SU-DHL-6 (cell line): Measurements from ENCODE around the gene CDK5R1.

ENCODE experiments used
- H2AFZ ChIP-seq: fragments of 200-600 bp; sonication (generic); 2 replicates; pipeline ENCODE4 v1.6.1; 2014; ENCODE audit warnings: low read depth, mild to moderate bottlenecking, moderate library complexity, mixed read lengths, antibody characterized with exemption, low read length; ENCODE audit not compliant: severe bottlenecking
- H3F3A ChIP-seq: fragments of 200-600 bp; shearing (Covaris generic); 2 replicates; pipeline ENCODE4 v1.6.0; 2016; ENCODE audit warnings: antibody characterized with exemption, mild to moderate bottlenecking; ENCODE audit not compliant: insufficient read depth
- H3K27ac ChIP-seq: fragments of 200-600 bp; sonication (generic); 2 replicates; pipeline ENCODE4 v1.5.1; 2016; ENCODE audit warnings: low read depth, mild to moderate bottlenecking, low read length, moderate library complexity, mixed read lengths
- H3K27me3 ChIP-seq: fragments of 200-600 bp; sonication (generic), shearing (Covaris generic); 2 replicates; pipeline ENCODE4 v1.6.0; 2014; ENCODE audit warnings: mild to moderate bottlenecking, low read length
- H3K36me3 ChIP-seq: fragments of 200-600 bp; sonication (generic); 2 replicates; pipeline ENCODE4 v1.6.1; 2014; ENCODE audit warnings: mild to moderate bottlenecking, low read length, mixed read lengths
- H3K4me2 ChIP-seq: fragments of 300-600, 200-600 bp; shearing (Covaris generic), sonication (generic); 2 replicates; pipeline ENCODE4 v1.6.0; 2014; ENCODE audit warnings: low read length, low read depth, mild to moderate bottlenecking; ENCODE audit not compliant: poor library complexity, severe bottlenecking
- H3K4me3 ChIP-seq: fragments of 200-600 bp; sonication (generic); 2 replicates; pipeline ENCODE4 v1.5.1; 2014; ENCODE audit warnings: antibody characterized with exemption, low read length, mild to moderate bottlenecking, mixed read lengths; ENCODE audit not compliant: insufficient read depth, poor library complexity, severe bottlenecking
- H3K79me2 ChIP-seq: fragments of 200-600 bp; sonication (generic); 2 replicates; pipeline ENCODE4 v1.6.1; 2014; ENCODE audit warnings: mild to moderate bottlenecking, low read length, moderate library complexity; ENCODE audit not compliant: insufficient read depth
- H3K9ac ChIP-seq: fragments of 200-600 bp; sonication (generic); 2 replicates; pipeline ENCODE4 v1.7.0; 2014; ENCODE audit warnings: mild to moderate bottlenecking, low read length
- H3K9me2 ChIP-seq: fragments of 200-600 bp; sonication (generic); replicated peaks from 2 replicates; pipeline ENCODE4 v1.6.1; 2014; ENCODE audit warnings: low read length; ENCODE audit not compliant: insufficient read depth
- H3K9me3 ChIP-seq: fragments of 200-600 bp; sonication (generic); 2 replicates; pipeline ENCODE4 v1.6.1; 2014; ENCODE audit warnings: low read length, mixed read lengths; ENCODE audit not compliant: insufficient read depth
- H4K20me1 ChIP-seq: fragments of 200-600 bp; sonication (generic); 2 replicates; pipeline ENCODE4 v1.6.1; 2014; ENCODE audit warnings: low read depth, mild to moderate bottlenecking, antibody characterized with exemption, low read length, moderate library complexity, mixed read lengths
- CTCF ChIP-seq: fragments of 200-600 bp; sonication (generic); IDR thresholded peaks from one replicate; pipeline ENCODE4 v1.5.1; 2017; ENCODE audit warnings: antibody characterized with exemption, mild to moderate bottlenecking, low read length, moderate library complexity; ENCODE audit not compliant: insufficient read depth, poor library complexity, severe bottlenecking
- EZH2phosphoT487 ChIP-seq: fragments of 200-600 bp; sonication (generic), shearing (Covaris generic); conservative IDR thresholded peaks from 2 replicates; pipeline ENCODE4 v1.6.1; 2018; ENCODE audit warnings: mild to moderate bottlenecking, antibody characterized with exemption, low read length, moderate library complexity, mixed read lengths

The CDK5R1 gene

GRCh38 chr17:32486111-32486700 is 587 bp upstream of the CDK5R1 start:
- TF ChIP-seq EZH2phosphoT487 (no peak), CTCF (no peak)
- H3K4me2 ChIP-seq = peak overlapping the region; percentile 43
- H3F3A ChIP-seq = peaks cover 22% of the 10 kb centered on the region
- peak overlapping the region; percentile 38; the same call in 1 of the 2 replicates for H3K27ac ChIP-seq
- no peaks in the 10 kb centered on the region for H3K9me3 ChIP-seq
- H3K4me3 ChIP-seq = peak overlapping the region; percentile 53
- peak overlapping the region; percentile 51 for H2AFZ ChIP-seq
- H4K20me1 ChIP-seq = no peaks in the 10 kb centered on the region
- H3K36me3 ChIP-seq = 0 out of 2 replicates have a peak, but pooled peaks cover 4% of the 10 kb centered on the region
- peak overlapping the region; percentile 40; the same call in 1 of the 2 replicates for H3K9ac ChIP-seq
- H3K79me2 ChIP-seq = no peaks in the 10 kb centered on the region
- no peaks in the 10 kb centered on the region for H3K27me3 ChIP-seq
- no peaks in the 10 kb centered on the region for H3K9me2 ChIP-seq

GRCh38 chr17:32487473-32488176 is 832 bp downstream of the CDK5R1 start:
- TF ChIP-seq EZH2phosphoT487 (no peak), CTCF (no peak)
- H3K27me3 ChIP-seq = no peaks in the 10 kb centered on the region
- H2AFZ ChIP-seq = no peak overlapping the region
- H3K36me3 ChIP-seq = no peaks in the 10 kb centered on the region
- no peaks in the 10 kb centered on the region for H3K9me3 ChIP-seq
- peak overlapping the region; percentile 64 for H3K9ac ChIP-seq
- peak overlapping the region; percentile 63 for H3K4me3 ChIP-seq
- no peak overlapping the region for H3K27ac ChIP-seq
- no peaks in the 10 kb centered on the region for H3K9me2 ChIP-seq
- H3K79me2 ChIP-seq = no peaks in the 10 kb centered on the region
- H3F3A ChIP-seq = peaks cover 22% of the 10 kb centered on the region
- peak overlapping the region; percentile 42 for H3K4me2 ChIP-seq
- no peaks in the 10 kb centered on the region for H4K20me1 ChIP-seq

- no peak overlapping the region for H3K4me2 ChIP-seq
- no peaks in the 10 kb centered on the region for H3K9me3 ChIP-seq
- no peaks in the 10 kb centered on the region for H3K27me3 ChIP-seq
- no peak overlapping the region for H3K4me3 ChIP-seq
- TF ChIP-seq CTCF (no peak), EZH2phosphoT487 (no peak)
- H3K27ac ChIP-seq = no peak overlapping the region
- no peaks in the 10 kb centered on the region for H3K36me3 ChIP-seq
- no peaks in the 10 kb centered on the region for H3K9me2 ChIP-seq
- H3K9ac ChIP-seq = no peak overlapping the region
- peaks cover 17% of the 10 kb centered on the region for H3F3A ChIP-seq
- no peaks in the 10 kb centered on the region for H3K79me2 ChIP-seq
- no peaks in the 10 kb centered on the region for H4K20me1 ChIP-seq
- H2AFZ ChIP-seq = no peak overlapping the region
Measured at GRCh38 chr17:32488177-32488542, 1.4 kb downstream of the CDK5R1 start.
